ENCODE measurements around the gene ARID4A. TPM values are rescaled to one million over a fixed set of nuclear protein-coding genes. Genes with fewer than 3 reads are reported as not detected.
A peak's percentile ranks its signal among the peaks of the same experiment; 100 is the strongest.

ARID4A gene
- total RNA-seq, 1 experiment from 2014 or later, result 19.0 TPM

DNA sequence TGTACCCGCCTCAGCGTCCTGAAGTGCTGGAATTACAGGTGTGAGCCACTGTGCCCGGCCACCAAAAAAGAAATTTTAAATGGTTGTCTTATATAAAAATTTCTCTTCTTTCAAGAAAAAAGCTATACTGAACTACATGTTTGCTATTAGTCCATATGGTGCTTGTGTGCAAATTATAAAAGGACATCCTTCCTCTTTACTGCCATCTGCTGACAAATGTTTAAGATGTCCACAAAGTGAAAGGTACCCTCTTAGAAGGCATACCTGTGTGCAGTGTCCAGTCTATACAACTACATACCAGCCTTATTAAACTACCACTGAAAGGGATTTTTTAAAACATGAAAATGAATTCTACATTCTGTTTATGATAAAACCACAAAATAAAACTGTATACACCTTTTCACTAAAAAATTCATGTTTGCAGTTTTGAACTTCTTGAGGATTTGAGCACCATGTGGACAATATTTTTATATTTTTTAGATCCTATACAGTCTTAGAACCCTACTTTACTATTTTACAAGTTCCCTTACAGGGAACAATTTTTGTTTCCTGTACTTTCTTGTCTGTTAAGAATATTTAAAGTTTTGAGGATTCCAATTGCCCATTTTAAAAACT lies 64.5 kb downstream of the ARID4A start:
- TF ChIP-seq, protein P1, sequence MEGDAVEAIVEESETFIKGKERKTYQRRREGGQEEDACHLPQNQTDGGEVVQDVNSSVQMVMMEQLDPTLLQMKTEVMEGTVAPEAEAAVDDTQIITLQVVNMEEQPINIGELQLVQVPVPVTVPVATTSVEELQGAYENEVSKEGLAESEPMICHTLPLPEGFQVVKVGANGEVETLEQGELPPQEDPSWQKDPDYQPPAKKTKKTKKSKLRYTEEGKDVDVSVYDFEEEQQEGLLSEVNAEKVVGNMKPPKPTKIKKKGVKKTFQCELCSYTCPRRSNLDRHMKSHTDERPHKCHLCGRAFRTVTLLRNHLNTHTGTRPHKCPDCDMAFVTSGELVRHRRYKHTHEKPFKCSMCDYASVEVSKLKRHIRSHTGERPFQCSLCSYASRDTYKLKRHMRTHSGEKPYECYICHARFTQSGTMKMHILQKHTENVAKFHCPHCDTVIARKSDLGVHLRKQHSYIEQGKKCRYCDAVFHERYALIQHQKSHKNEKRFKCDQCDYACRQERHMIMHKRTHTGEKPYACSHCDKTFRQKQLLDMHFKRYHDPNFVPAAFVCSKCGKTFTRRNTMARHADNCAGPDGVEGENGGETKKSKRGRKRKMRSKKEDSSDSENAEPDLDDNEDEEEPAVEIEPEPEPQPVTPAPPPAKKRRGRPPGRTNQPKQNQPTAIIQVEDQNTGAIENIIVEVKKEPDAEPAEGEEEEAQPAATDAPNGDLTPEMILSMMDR (IDR thresholded peaks at IDR 0.05; ENCODE audit: unreplicated experiment), result peak; percentile 20
- ChIA-PET CTCF (interaction anchor here (0.7 to 1.4 kb wide), 6 partner anchors 9 to 196 kb away, joined by 3 to 7 read pairs (median 4); no protein-coding TSS in a partner anchor), POLR2A (no interaction called here)
- DNase-seq (ENCODE audit: unreplicated experiment), result peak; percentile 49
- H3K9me3 Mint-ChIP-seq (ENCODE audit: unreplicated experiment), result no peaks in the 10 kb centered on the region
- H3K27me3 Mint-ChIP-seq (ENCODE audit: insufficient read depth, unreplicated experiment), result no peaks in the 10 kb centered on the region
- H3K27ac Mint-ChIP-seq (ENCODE audit: low read depth, unreplicated experiment), result no peak overlapping the region
- H3K36me3 Mint-ChIP-seq (ENCODE audit: insufficient read depth, unreplicated experiment), result peaks cover 68% of the 10 kb centered on the region
- no peaks in the 10 kb centered on the region for H3K4me1 Mint-ChIP-seq (ENCODE audit: insufficient read depth, unreplicated experiment)
- no peak overlapping the region for H3K4me3 Mint-ChIP-seq (ENCODE audit: unreplicated experiment)
- intact Hi-C loops (cut with micrococcal nuclease), result loop anchor here (1.0 to 5.0 kb wide), 2 partner anchors 66 to 255 kb away; partner anchors contain the start of gene ARID4A
- BruUV-seq (replicated peaks), result no TSS peak

GRCh38 chr14:58364316-58364715 lies 66.0 kb downstream of the ARID4A start:
- no peaks in the 10 kb centered on the region for H3K4me1 Mint-ChIP-seq (ENCODE audit: insufficient read depth, unreplicated experiment)
- CTCF ChIA-PET, result interaction anchor here (0.7 kb wide), 1 partner anchor 34 kb away, joined by 3 read pairs; no protein-coding TSS in a partner anchor
- H3K36me3 Mint-ChIP-seq (ENCODE audit: insufficient read depth, unreplicated experiment), result peaks cover 69% of the 10 kb centered on the region
- TF ChIP-seq, protein P1 (IDR thresholded peaks at IDR 0.05; ENCODE audit: unreplicated experiment), result no peak
- intact Hi-C loops (cut with micrococcal nuclease), result loop anchor here (5.0 kb wide), 1 partner anchor 67 kb away; the partner anchor contains the start of gene ARID4A
- H3K27me3 Mint-ChIP-seq (ENCODE audit: insufficient read depth, unreplicated experiment), result no peaks in the 10 kb centered on the region
- no peak for DNase-seq (ENCODE audit: unreplicated experiment)
- TSS peak; percentile 57 for BruUV-seq (replicated peaks)
- no peaks in the 10 kb centered on the region for H3K9me3 Mint-ChIP-seq (ENCODE audit: unreplicated experiment)
- H3K4me3 Mint-ChIP-seq (ENCODE audit: unreplicated experiment), result no peak overlapping the region
- H3K27ac Mint-ChIP-seq (ENCODE audit: low read depth, unreplicated experiment), result no peak overlapping the region
- POLR2A ChIA-PET, result interaction anchor here (0.7 kb wide), 1 partner anchor 65 kb away, joined by 3 read pairs; no protein-coding TSS in a partner anchor

DNA sequence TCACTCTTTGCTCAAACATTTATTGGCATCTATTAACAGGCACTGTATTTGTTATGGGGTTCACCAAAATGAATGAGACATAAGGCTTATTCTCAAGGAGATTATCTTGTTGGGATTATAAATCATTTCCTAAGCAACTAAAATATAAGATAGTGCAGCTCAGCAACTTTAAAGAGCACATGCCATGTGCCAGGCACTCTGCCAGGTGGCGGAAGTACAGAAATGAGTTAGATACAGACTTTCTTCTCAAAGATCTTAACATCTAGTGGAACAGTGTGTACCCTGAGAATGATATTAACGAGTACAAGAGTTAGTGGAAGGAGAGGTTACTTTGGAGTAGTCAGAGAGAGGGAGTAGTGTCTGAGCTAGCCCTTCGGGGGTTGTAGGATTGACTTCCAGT lies 68.9 kb downstream of the ARID4A start:
- no peaks in the 10 kb centered on the region for H3K9me3 Mint-ChIP-seq (ENCODE audit: unreplicated experiment)

DNA sequence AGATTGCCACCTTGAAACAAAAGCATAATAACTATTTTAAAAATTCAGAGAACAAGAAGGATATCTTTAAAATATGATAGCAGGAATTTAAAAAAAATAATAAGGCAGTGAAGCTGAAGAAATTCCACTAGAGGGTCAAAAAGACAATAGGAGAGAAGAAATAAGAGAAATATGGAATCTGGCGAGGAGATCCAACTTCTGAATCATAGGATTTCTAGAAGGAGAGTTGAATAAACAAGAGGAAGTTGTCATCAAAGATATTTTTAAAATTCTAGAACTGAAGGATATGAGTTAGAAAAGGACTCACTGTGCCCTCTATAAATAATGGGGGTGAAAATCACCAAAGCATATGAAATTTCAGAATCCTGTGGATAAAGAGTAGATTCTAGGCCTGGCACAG lies 70.6 kb downstream of the ARID4A start:
- H3K27me3 Mint-ChIP-seq (ENCODE audit: insufficient read depth, unreplicated experiment), result no peaks in the 10 kb centered on the region
- H3K4me3 Mint-ChIP-seq (ENCODE audit: unreplicated experiment), result no peak overlapping the region
- H3K27ac Mint-ChIP-seq (ENCODE audit: low read depth, unreplicated experiment), result no peak overlapping the region
- intact Hi-C loops (cut with micrococcal nuclease), result no loop called here
- TF ChIP-seq, protein P1 (IDR thresholded peaks at IDR 0.05; ENCODE audit: unreplicated experiment), result no peak
- H3K36me3 Mint-ChIP-seq (ENCODE audit: insufficient read depth, unreplicated experiment), result peaks cover 78% of the 10 kb centered on the region
- no peaks in the 10 kb centered on the region for H3K4me1 Mint-ChIP-seq (ENCODE audit: insufficient read depth, unreplicated experiment)
- no peaks in the 10 kb centered on the region for H3K9me3 Mint-ChIP-seq (ENCODE audit: unreplicated experiment)
- ChIA-PET CTCF (no interaction called here), POLR2A (no interaction called here)
- BruUV-seq (replicated peaks), result no TSS peak
- no peak for DNase-seq (ENCODE audit: unreplicated experiment)

More for the DNA sequence above, 68.9 kb downstream of the ARID4A start:
- no peak for DNase-seq (ENCODE audit: unreplicated experiment)
- H3K4me1 Mint-ChIP-seq (ENCODE audit: insufficient read depth, unreplicated experiment), result no peaks in the 10 kb centered on the region
- no peaks in the 10 kb centered on the region for H3K27me3 Mint-ChIP-seq (ENCODE audit: insufficient read depth, unreplicated experiment)
- ChIA-PET CTCF (interaction anchor here (1.1 kb wide), 1 partner anchor 65 kb away, joined by 4 read pairs; no protein-coding TSS in a partner anchor), POLR2A (interaction anchor here (0.6 to 1.3 kb wide), 2 partner anchors 17 to 101 kb away, joined by 3 to 6 read pairs; no protein-coding TSS in a partner anchor)
- no peak overlapping the region for H3K27ac Mint-ChIP-seq (ENCODE audit: low read depth, unreplicated experiment)
- TF ChIP-seq, protein P1 (IDR thresholded peaks at IDR 0.05; ENCODE audit: unreplicated experiment), result no peak
- H3K36me3 Mint-ChIP-seq (ENCODE audit: insufficient read depth, unreplicated experiment), result peaks cover 74% of the 10 kb centered on the region
- H3K4me3 Mint-ChIP-seq (ENCODE audit: unreplicated experiment), result no peak overlapping the region
- BruUV-seq (replicated peaks), result no TSS peak
- intact Hi-C loops (cut with micrococcal nuclease), result no loop called here
